ENCODE measurements around the gene SPON2. TPM values are rescaled to one million over a fixed set of nuclear protein-coding genes. Genes with fewer than 3 reads are reported as not detected.

The SPON2 gene
- total RNA-seq, 1 experiment from 2014 or later, result 6.6 TPM

GRCh38 chr4:1221155-1221870 is 48.9 kb upstream of the SPON2 start:
- Mint-ChIP-seq H3K9me3 (no peaks in the 10 kb centered on the region), H3K27ac (no peak overlapping the region; the same call in 1 of the 2 replicates), H3K36me3 (peaks cover 39% of the 10 kb centered on the region), H3K27me3 (ENCODE audit: low read depth) (no peaks in the 10 kb centered on the region), H3K4me1 (no peaks in the 10 kb centered on the region), H3K4me3 (no peak overlapping the region)
- TF ChIP-seq FOXJ3 (CRISPR knock-in tag; IDR thresholded peaks at IDR 0.05; ENCODE audit: borderline replicate concordance), result no peak
- no peak for TF ChIP-seq MXD4 (CRISPR knock-in tag; IDR thresholded peaks at IDR 0.05; ENCODE audit: borderline replicate concordance)
- no peak for TF ChIP-seq NFE2L1 (CRISPR knock-in tag; IDR thresholded peaks at IDR 0.05)
- no peak for TF ChIP-seq SMAD3 (CRISPR knock-in tag; IDR thresholded peaks at IDR 0.05; ENCODE audit: borderline replicate concordance)
- TF ChIP-seq EMX1 (CRISPR knock-in tag; IDR thresholded peaks at IDR 0.05), result no peak
- TF ChIP-seq PRDM15 (CRISPR knock-in tag; IDR thresholded peaks at IDR 0.05), result no peak
- TF ChIP-seq ERG (CRISPR knock-in tag; IDR thresholded peaks at IDR 0.05), result no peak
- no peak for TF ChIP-seq GRHL2 (CRISPR knock-in tag; IDR thresholded peaks at IDR 0.05; ENCODE audit: insufficient replicate concordance, severe bottlenecking)
- no peak for TF ChIP-seq FOXP1 (CRISPR knock-in tag; IDR thresholded peaks at IDR 0.05; ENCODE audit: borderline replicate concordance)
- TF ChIP-seq CREB1 (CRISPR knock-in tag; IDR thresholded peaks at IDR 0.05), result no peak
- no peak for TF ChIP-seq E2F5 (CRISPR knock-in tag; IDR thresholded peaks at IDR 0.05)
- no peak for TF ChIP-seq CBFB (CRISPR knock-in tag; IDR thresholded peaks at IDR 0.05; ENCODE audit: low read depth)
- no peak for TF ChIP-seq SOX15 (CRISPR knock-in tag; IDR thresholded peaks at IDR 0.05)
- DNase-seq (ENCODE audit: low spot score) (no peak), ATAC-seq (no peak)
- ChIA-PET POLR2A (no interaction called here), CTCF (no interaction called here)

- no peak for DNase-seq (ENCODE audit: low spot score)
- ChIA-PET CTCF (no interaction called here), POLR2A (no interaction called here)
- no peak for ATAC-seq
- peaks cover 39% of the 10 kb centered on the region for H3K36me3 Mint-ChIP-seq
- H3K4me3 Mint-ChIP-seq, result no peak overlapping the region
- H3K27me3 Mint-ChIP-seq (ENCODE audit: low read depth), result no peaks in the 10 kb centered on the region
- H3K27ac Mint-ChIP-seq, result 0 out of 2 replicates have a peak overlapping the region, but pooled peaks have one; percentile 68
- H3K4me1 Mint-ChIP-seq, result no peaks in the 10 kb centered on the region
- no peaks in the 10 kb centered on the region for H3K9me3 Mint-ChIP-seq
- no peak for TF ChIP-seq ZNF425 (CRISPR knock-in tag; conservative IDR thresholded peaks at IDR 0.05)
- no peak for TF ChIP-seq ZNF263 (CRISPR knock-in tag; IDR thresholded peaks at IDR 0.05; ENCODE audit: low read depth)
- TF ChIP-seq FOXK1 (CRISPR knock-in tag; IDR thresholded peaks at IDR 0.05), result no peak
- no peak for TF ChIP-seq AR (CRISPR knock-in tag; IDR thresholded peaks at IDR 0.05)
- no peak for TF ChIP-seq ZSCAN18 (CRISPR knock-in tag; IDR thresholded peaks at IDR 0.05)
Measured at GRCh38 chr4:1220566-1220965, 48.2 kb upstream of the SPON2 start.
